ENCODE data around the gene NDUFAF8. TPM values are rescaled to one million over a fixed set of nuclear protein-coding genes. Genes with fewer than 3 reads are reported as not detected.

Gene NDUFAF8
- polyA plus RNA-seq, 4 donors, result 25.9 to 39.5 (median 35.7) TPM

- Histone ChIP-seq H3K4me1 (ENCODE audit: control insufficient read depth in 3 of 3, insufficient read depth in 2 of 3, low read depth in 1 of 3, low read length in 2 of 3) (no peaks in the 10 kb centered on the region), H3K9me3 (ENCODE audit: control insufficient read depth in 2 of 2, insufficient read depth in 1 of 2, low read depth in 1 of 2, low read length in 1 of 2) (no peaks in the 10 kb centered on the region), H3K4me3 (ENCODE audit: low read depth in 1 of 3, low read length in 3 of 3) (no peak overlapping the region), H3K36me3 (ENCODE audit: control insufficient read depth in 3 of 3, insufficient read depth in 2 of 3, low read depth in 1 of 3, low read length in 3 of 3) (peaks cover 0 to 79% (median 7%) of the 10 kb centered on the region in 3 donors), H3K27me3 (ENCODE audit: control insufficient read depth in 3 of 3, insufficient read depth in 3 of 3, low read length in 3 of 3) (no peaks in the 10 kb centered on the region), H3K27ac (ENCODE audit: low read depth in 1 of 3, low read length in 2 of 3) (no peak overlapping the region)
- no peak for FAIRE-seq
- no peak for DNase-seq
- WGBS, 3 donors, result 88 to 94% (median 92%) methylated on average over 18 to 21 of the region's 21 CpGs
These were observed 41.2 kb upstream of the NDUFAF8 start for GRCh38 chr17:81197831-81198490.

- FAIRE-seq (no peak), DNase-seq (no peak)
- WGBS, 3 donors, result 91 to 92% (median 92%) methylated on average over 21 to 22 of the region's 22 CpGs
- Histone ChIP-seq H3K27ac (ENCODE audit: low read depth in 1 of 3, low read length in 2 of 3) (no peak overlapping the region), H3K36me3 (ENCODE audit: control insufficient read depth in 3 of 3, insufficient read depth in 2 of 3, low read depth in 1 of 3, low read length in 3 of 3) (peaks cover 0 to 85% (median 7%) of the 10 kb centered on the region in 3 donors), H3K9me3 (ENCODE audit: control insufficient read depth in 2 of 2, insufficient read depth in 1 of 2, low read depth in 1 of 2, low read length in 1 of 2) (no peaks in the 10 kb centered on the region), H3K4me3 (ENCODE audit: low read depth in 1 of 3, low read length in 3 of 3) (no peak overlapping the region), H3K27me3 (ENCODE audit: control insufficient read depth in 3 of 3, insufficient read depth in 3 of 3, low read length in 3 of 3) (no peaks in the 10 kb centered on the region), H3K4me1 (ENCODE audit: control insufficient read depth in 3 of 3, insufficient read depth in 2 of 3, low read depth in 1 of 3, low read length in 2 of 3) (no peaks in the 10 kb centered on the region)
These were observed 40.2 kb upstream of the NDUFAF8 start for GRCh38 chr17:81198826-81199481.

- FAIRE-seq, result no peak
- Histone ChIP-seq H3K36me3 (ENCODE audit: control insufficient read depth in 3 of 3, insufficient read depth in 2 of 3, low read depth in 1 of 3, low read length in 3 of 3) (peaks cover 0 to 85% (median 7%) of the 10 kb centered on the region in 3 donors), H3K4me1 (ENCODE audit: control insufficient read depth in 3 of 3, insufficient read depth in 2 of 3, low read depth in 1 of 3, low read length in 2 of 3) (no peaks in the 10 kb centered on the region), H3K27me3 (ENCODE audit: control insufficient read depth in 3 of 3, insufficient read depth in 3 of 3, low read length in 3 of 3) (no peaks in the 10 kb centered on the region), H3K9me3 (ENCODE audit: control insufficient read depth in 2 of 2, insufficient read depth in 1 of 2, low read depth in 1 of 2, low read length in 1 of 2) (no peaks in the 10 kb centered on the region), H3K27ac (ENCODE audit: low read depth in 1 of 3, low read length in 2 of 3) (no peak overlapping the region), H3K4me3 (ENCODE audit: low read depth in 1 of 3, low read length in 3 of 3) (no peak overlapping the region)
- DNase-seq, result no peak
- WGBS, 3 donors, result 92 to 94% (median 94%) methylated on average over 18 of the region's 18 CpGs
These were observed 39.7 kb upstream of the NDUFAF8 start for GRCh38 chr17:81199482-81199830.

- 93 to 95% (median 93%) methylated on average over 18 of the region's 18 CpGs for whole genome bisulfite sequencing, 3 donors
- FAIRE-seq (no peak), DNase-seq (no peak)
- peaks cover 0 to 78% (median 7%) of the 10 kb centered on the region in 3 donors for H3K36me3 ChIP-seq (ENCODE audit: control insufficient read depth in 3 of 3, insufficient read depth in 2 of 3, low read depth in 1 of 3, low read length in 3 of 3)
- H3K27me3 ChIP-seq (ENCODE audit: control insufficient read depth in 3 of 3, insufficient read depth in 3 of 3, low read length in 3 of 3), result no peaks in the 10 kb centered on the region
- H3K27ac ChIP-seq (ENCODE audit: low read depth in 1 of 3, low read length in 2 of 3), result no peak overlapping the region
- no peaks in the 10 kb centered on the region for H3K4me1 ChIP-seq (ENCODE audit: control insufficient read depth in 3 of 3, insufficient read depth in 2 of 3, low read depth in 1 of 3, low read length in 2 of 3)
- H3K9me3 ChIP-seq (ENCODE audit: control insufficient read depth in 2 of 2, insufficient read depth in 1 of 2, low read depth in 1 of 2, low read length in 1 of 2), result no peaks in the 10 kb centered on the region
- no peak overlapping the region for H3K4me3 ChIP-seq (ENCODE audit: low read depth in 1 of 3, low read length in 3 of 3)
These were observed 38.9 kb upstream of the NDUFAF8 start for GRCh38 chr17:81200201-81200600.

GRCh38 chr17:81200695-81201580, 38.2 kb upstream of the NDUFAF8 start:
- WGBS, 3 donors, result 65 to 74% (median 68%) methylated on average over 26 to 27 of the region's 27 CpGs
- Histone ChIP-seq H3K9me3 (ENCODE audit: control insufficient read depth in 2 of 2, insufficient read depth in 1 of 2, low read depth in 1 of 2, low read length in 1 of 2) (no peaks in the 10 kb centered on the region), H3K4me3 (ENCODE audit: low read depth in 1 of 3, low read length in 3 of 3) (no peak overlapping the region), H3K36me3 (ENCODE audit: control insufficient read depth in 3 of 3, insufficient read depth in 2 of 3, low read depth in 1 of 3, low read length in 3 of 3) (peaks cover 0 to 74% (median 7%) of the 10 kb centered on the region in 3 donors), H3K27ac (ENCODE audit: low read depth in 1 of 3, low read length in 2 of 3) (no peak overlapping the region), H3K4me1 (ENCODE audit: control insufficient read depth in 3 of 3, insufficient read depth in 2 of 3, low read depth in 1 of 3, low read length in 2 of 3) (no peaks in the 10 kb centered on the region), H3K27me3 (ENCODE audit: control insufficient read depth in 3 of 3, insufficient read depth in 3 of 3, low read length in 3 of 3) (no peaks in the 10 kb centered on the region)
- FAIRE-seq, result no peak
- DNase-seq, result peak; percentile 78 to 83

- H3K27ac ChIP-seq (ENCODE audit: low read depth in 1 of 3, low read length in 2 of 3), result no peak overlapping the region
- H3K4me1 ChIP-seq (ENCODE audit: control insufficient read depth in 3 of 3, insufficient read depth in 2 of 3, low read depth in 1 of 3, low read length in 2 of 3), result no peaks in the 10 kb centered on the region
- H3K4me3 ChIP-seq (ENCODE audit: low read depth in 1 of 3, low read length in 3 of 3), result no peak overlapping the region
- H3K27me3 ChIP-seq (ENCODE audit: control insufficient read depth in 3 of 3, insufficient read depth in 3 of 3, low read length in 3 of 3), result no peaks in the 10 kb centered on the region
- FAIRE-seq (no peak), DNase-seq (no peak)
- WGBS, 3 donors, result 85 to 97% (median 95%) methylated on average over 6 to 10 of the region's 10 CpGs
- H3K9me3 ChIP-seq (ENCODE audit: control insufficient read depth in 2 of 2, insufficient read depth in 1 of 2, low read depth in 1 of 2, low read length in 1 of 2), result no peaks in the 10 kb centered on the region
- H3K36me3 ChIP-seq (ENCODE audit: control insufficient read depth in 3 of 3, insufficient read depth in 2 of 3, low read depth in 1 of 3, low read length in 3 of 3), result peaks cover 0 to 73% (median 3%) of the 10 kb centered on the region in 3 donors
These were observed 36.8 kb upstream of the NDUFAF8 start for GRCh38 chr17:81202318-81202717.

GRCh38 chr17:81203136-81203535, 36.0 kb upstream of the NDUFAF8 start:
- Histone ChIP-seq H3K9me3 (ENCODE audit: control insufficient read depth in 2 of 2, insufficient read depth in 1 of 2, low read depth in 1 of 2, low read length in 1 of 2) (no peaks in the 10 kb centered on the region), H3K4me1 (ENCODE audit: control insufficient read depth in 3 of 3, insufficient read depth in 2 of 3, low read depth in 1 of 3, low read length in 2 of 3) (no peaks in the 10 kb centered on the region), H3K4me3 (ENCODE audit: low read depth in 1 of 3, low read length in 3 of 3) (no peak overlapping the region), H3K27me3 (ENCODE audit: control insufficient read depth in 3 of 3, insufficient read depth in 3 of 3, low read length in 3 of 3) (no peaks in the 10 kb centered on the region), H3K27ac (ENCODE audit: low read depth in 1 of 3, low read length in 2 of 3) (no peak overlapping the region), H3K36me3 (ENCODE audit: control insufficient read depth in 3 of 3, insufficient read depth in 2 of 3, low read depth in 1 of 3, low read length in 3 of 3) (peaks cover 0 to 71% (median 0%) of the 10 kb centered on the region in 3 donors)
- no peak for FAIRE-seq
- DNase-seq, result no peak
- 93 to 98% (median 95%) methylated on average over 20 of the region's 20 CpGs for WGBS, 3 donors

- H3K4me3 ChIP-seq (ENCODE audit: low read depth in 1 of 3, low read length in 3 of 3), result no peak overlapping the region
- no peaks in the 10 kb centered on the region for H3K9me3 ChIP-seq (ENCODE audit: control insufficient read depth in 2 of 2, insufficient read depth in 1 of 2, low read depth in 1 of 2, low read length in 1 of 2)
- FAIRE-seq (no peak), DNase-seq (no peak)
- no peaks in the 10 kb centered on the region for H3K27me3 ChIP-seq (ENCODE audit: control insufficient read depth in 3 of 3, insufficient read depth in 3 of 3, low read length in 3 of 3)
- no peak overlapping the region for H3K27ac ChIP-seq (ENCODE audit: low read depth in 1 of 3, low read length in 2 of 3)
- 28 to 74% (median 49%) methylated on average over 10 of the region's 10 CpGs for WGBS, 3 donors
- no peaks in the 10 kb centered on the region for H3K4me1 ChIP-seq (ENCODE audit: control insufficient read depth in 3 of 3, insufficient read depth in 2 of 3, low read depth in 1 of 3, low read length in 2 of 3)
- peaks cover 0 to 68% (median 0%) of the 10 kb centered on the region in 3 donors for H3K36me3 ChIP-seq (ENCODE audit: control insufficient read depth in 3 of 3, insufficient read depth in 2 of 3, low read depth in 1 of 3, low read length in 3 of 3)
These were observed 34.5 kb upstream of the NDUFAF8 start for GRCh38 chr17:81204578-81204977.

All from small intestine (tissue), 7 donors.